Right lung (tissue), 5 donors: ENCODE results near the gene PHACTR1. TPM values are rescaled to one million over a fixed set of nuclear protein-coding genes. Genes with fewer than 3 reads are reported as not detected.

Experiments used
- DNase-seq, 2 donors: peaks; one replicate each; pipeline ENCODE4 v3.0.0-alpha.2; 2013
- polyA plus RNA-seq, 5 donors: library from polyadenylated mRNA; unstranded; fragments of 120-200 nt; gene quantifications; one replicate each; pipeline versions ENCODE4 v1.2.1 to v1.2.3, GENCODE V29; 2013; ENCODE audit warnings: inconsistent platforms in 1 of 5, low replicate concordance in 1 of 5; ENCODE audit not compliant: insufficient read length in 5 of 5, insufficient read depth in 1 of 5

The PHACTR1 gene
- polyA plus RNA-seq, 5 donors, result 11.1 to 16.5 (median 14.5) TPM

GRCh38 chr6:12845224-12846004 is 128.8 kb downstream of the PHACTR1 start:
- DNase-seq, result no peak

GRCh38 chr6:12848964-12849808 is 132.6 kb downstream of the PHACTR1 start:
- DNase-seq, result no peak

- no peak for DNase-seq
Observed at GRCh38 chr6:12849809-12850198, 133.2 kb downstream of the PHACTR1 start.

- no peak for DNase-seq
Observed at GRCh38 chr6:12851123-12851695, 134.6 kb downstream of the PHACTR1 start.

DNA sequence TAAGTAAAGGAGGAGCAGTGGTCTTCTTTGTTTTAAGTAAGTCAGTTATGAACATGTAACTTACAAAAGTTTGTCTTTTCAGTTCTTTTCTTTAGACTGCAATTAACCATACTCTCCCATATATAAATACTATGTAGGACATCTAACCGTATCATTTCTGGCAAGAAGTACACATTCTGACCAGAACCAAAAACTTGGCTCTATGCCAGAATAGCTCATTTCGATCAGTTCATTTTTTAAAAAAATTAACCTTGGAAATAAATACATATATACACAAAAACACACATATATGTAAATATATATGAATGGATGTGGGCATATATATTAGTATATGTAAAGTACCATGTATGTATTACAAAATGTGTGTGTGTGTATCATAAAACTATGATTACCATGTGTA is 145.0 kb downstream of the PHACTR1 start:
- DNase-seq, result no peak

DNA sequence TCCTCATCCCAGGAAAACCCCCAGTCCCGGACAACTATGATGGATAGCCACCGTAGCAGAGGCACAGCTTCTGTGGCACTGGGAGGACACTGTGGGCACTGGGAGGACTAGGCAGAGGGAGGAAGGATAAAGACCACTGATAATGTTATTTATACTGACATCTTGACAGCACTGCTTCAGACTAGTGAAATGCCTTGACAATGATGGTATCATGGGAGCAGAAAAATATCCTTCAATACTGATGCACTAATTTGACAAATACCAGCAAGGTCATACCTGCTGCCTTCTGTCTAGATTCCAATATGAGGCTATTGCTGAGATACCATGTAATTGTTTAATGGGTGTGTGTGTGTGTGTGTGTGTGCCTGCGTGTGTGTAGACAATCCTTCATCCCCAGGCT is 148.6 kb downstream of the PHACTR1 start:
- no peak for DNase-seq

DNA sequence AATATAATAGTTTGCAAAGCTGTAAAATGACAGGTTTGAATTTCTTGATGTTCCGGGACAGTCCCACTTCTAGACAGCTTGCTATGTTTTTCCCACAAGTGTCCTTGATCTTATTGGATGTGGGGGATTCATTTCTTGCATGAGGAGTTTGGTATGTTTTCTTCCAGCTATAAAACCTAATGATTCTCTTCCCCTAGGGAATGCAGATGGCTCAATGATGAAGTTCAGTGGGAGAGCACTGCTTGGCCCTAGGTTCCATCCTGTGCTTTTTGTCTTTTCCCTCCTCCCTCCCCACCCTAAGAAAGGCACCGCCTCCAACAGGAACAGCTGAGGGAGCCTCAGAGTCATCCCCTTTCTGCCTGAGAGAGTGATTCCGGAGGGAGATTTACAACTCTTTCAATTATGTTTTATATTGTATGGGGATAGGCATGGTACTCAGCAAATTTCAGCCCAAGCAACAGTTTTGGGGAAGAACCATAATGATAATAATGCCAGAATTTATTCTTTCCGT is 149.2 kb downstream of the PHACTR1 start:
- DNase-seq, result no peak

DNA sequence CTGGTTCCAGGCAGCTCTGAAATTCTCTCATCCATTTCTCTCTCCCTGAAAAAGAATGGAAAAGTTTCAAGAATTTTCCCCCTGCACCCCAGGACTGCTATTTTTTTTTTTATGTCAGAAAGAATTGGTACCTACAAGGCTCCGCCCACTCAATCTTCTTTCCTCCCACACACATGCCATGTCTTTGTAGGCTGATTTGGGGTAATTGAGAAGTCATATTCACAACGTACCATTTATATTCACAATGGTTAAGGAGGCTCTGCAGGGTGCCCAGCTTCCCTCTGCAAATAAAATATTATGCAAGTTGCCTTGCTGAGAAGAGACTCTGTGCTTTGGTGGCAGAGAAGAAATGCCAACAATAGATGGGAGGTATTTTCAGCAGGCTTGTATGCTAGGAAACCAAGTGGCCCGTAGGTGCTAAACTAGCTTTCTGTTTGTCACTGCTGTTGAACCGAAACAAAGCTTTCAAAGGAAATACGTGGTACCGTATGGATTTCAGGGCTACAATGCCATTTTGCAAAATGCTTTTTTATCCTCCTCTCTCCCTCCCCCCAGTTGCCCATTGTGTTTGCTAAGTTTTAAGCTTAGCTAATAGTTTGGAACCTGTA is 150.0 kb downstream of the PHACTR1 start:
- no peak for DNase-seq

- DNase-seq, result no peak
Observed at GRCh38 chr6:12869816-12870432, 153.4 kb downstream of the PHACTR1 start.

DNA sequence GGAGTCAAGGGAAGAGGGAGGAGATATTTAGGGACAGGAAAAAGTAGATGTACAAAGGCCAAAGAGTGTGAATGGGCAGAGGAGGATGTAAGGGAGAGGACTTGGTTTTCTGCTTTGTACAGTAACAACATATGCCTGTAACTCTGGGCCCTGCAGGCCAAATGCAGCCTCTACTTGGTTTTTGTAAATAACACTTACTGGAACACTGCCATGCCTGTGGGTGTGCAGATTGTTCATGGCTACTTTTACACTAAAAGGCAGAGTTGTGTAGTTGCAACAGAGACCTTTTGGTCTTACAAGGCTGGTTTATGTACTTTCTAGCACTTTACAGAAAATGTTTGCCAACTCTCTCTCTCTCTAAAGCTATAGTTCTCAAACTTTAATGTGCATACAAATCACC is 157.1 kb downstream of the PHACTR1 start:
- no peak for DNase-seq

- DNase-seq, result no peak
Observed at GRCh38 chr6:12875051-12875450, 158.5 kb downstream of the PHACTR1 start.

- DNase-seq, result no peak
Observed at GRCh38 chr6:12878741-12879140, 162.2 kb downstream of the PHACTR1 start.

DNA sequence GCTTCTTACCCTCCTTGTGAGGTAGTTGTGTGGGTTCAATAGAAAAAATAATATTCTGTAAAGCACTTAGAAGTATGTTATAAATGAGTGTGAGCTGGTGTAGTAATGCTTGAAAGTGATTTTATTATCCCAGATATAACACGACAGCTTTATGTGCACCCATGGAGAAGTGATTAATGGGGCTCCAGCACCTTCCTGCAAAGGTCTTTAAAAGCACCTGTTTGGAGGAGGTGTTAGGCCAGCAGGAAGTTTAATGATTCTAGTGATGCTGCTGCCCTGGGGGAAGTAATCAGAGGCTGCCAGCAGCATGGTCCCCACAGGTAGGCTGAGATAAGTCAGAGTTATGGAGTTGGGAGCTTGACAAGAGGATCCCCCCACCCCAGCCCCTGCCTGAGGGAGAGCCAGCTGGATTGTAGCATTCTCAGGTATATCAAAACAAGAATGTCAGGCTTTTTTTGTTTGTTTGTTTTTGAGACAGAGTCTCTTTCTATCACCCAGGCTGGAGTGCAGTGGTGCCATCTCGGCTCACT is 166.3 kb downstream of the PHACTR1 start:
- no peak for DNase-seq

DNA sequence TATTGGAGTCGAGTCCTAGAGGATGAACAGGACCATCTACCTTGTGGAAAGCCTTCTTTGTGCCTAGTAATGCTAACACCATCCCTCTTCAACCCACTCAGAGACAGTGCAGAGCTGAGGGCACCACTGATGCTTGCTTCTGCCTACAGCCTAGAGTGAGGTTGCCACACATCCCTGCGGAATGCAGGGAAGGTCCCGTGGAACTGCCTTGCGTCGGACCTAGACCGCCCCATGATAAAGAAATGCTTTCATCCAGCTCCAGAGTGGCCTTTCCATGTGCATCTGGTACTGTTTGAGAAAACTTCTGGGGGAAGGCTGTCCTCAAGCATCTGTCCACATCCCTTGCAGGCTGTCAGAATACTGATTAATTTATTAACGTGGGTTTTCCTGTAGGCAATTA is 168.4 kb downstream of the PHACTR1 start:
- DNase-seq, result no peak

DNA sequence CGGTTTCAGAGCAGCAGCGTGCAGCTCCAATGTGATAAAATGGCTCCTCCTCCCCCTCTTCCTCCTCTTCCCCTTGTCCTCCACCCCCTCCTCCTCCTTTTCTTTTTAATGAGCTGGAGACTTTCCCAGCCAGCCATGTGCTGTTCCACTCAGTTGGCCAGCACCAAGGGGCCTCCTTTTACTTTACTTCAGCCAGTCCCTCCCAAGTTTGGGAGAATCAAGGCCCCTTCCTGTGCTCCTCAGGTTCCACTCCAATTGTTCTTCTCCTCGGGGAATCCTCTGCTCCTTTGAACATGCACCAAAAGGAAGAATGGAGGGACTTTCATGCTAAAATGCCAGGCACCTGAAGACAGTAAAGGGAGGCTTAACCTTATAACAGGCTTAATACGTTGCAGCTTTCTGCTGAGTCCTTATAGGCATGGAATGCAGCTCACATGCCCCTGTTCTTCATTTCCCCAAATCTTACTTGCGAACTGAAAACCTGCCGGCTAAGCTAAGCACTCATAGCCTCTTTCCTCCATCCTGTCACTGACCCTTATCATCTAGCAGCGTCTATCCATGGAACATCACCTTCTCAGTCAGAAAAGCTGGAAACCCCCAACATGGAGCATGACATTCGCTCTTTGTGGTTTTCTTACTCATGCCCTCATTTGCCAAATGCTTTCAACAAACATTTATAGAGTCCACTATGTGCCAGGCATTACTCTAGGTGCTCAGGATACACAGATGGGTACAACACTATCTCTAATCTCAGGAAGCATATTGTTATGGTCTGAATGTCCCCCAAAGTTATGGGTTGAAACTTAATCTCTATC is 170.6 kb downstream of the PHACTR1 start:
- no peak for DNase-seq

- DNase-seq, result no peak
Observed at GRCh38 chr6:12890171-12890790, 173.7 kb downstream of the PHACTR1 start.

DNA sequence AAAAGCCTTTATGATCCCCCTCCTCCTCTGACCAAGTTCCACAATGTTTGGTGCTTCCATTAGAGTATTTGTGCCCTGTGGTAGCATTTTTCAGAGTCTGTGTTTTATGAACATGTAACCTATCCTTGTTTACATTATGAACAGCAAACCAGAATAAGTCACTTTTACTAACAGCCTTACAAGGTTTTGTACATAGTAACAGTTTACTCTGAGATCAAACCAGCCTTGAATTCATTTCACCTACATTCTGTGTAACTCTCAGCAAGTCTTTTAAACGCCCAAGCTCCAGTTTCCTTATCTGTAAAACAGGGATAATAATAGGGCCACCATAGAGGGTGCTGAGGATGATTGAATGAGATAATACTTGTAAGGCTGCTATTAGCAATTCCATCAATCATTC is 175.0 kb downstream of the PHACTR1 start:
- no peak for DNase-seq

- DNase-seq, result no peak
Observed at GRCh38 chr6:12892151-12892550, 175.6 kb downstream of the PHACTR1 start.

DNA sequence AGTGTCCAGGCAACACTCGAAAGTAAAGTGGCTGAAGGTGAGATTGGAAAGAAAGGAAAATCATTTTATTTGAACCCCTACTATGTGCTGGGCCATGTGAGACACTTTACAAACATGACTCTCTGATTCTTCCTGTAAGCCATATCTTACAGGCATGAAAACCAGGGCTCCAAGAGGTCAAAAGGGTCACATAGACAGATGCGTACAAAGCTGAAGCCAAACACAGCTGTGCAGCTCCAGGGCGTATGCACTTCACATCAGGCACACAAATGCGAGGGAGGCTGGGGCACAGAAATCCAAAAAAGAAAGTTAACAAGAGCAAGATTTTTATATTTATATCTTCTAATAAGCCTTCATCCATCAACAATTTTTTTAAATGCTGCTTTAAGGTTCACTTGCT is 176.5 kb downstream of the PHACTR1 start:
- DNase-seq, result no peak

DNA sequence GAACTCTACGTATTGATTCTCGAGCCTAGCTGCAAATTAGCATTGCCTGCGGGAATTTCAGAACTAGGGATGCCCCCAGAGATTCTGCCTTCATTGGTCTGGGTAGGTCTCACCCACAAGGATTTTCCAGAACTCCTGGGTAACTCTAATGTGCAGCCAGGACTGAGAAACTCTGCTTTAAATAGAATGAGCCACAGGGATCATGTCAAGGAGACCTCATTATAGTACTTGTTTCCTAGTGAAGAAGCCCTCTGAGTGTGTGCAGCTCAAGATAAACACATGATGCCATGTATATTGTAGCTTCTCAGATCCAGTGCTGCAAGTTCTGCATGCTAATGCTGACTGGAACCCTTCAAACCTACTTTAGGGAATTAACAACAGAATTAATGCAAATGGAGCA is 179.2 kb downstream of the PHACTR1 start:
- DNase-seq, result no peak
